Adrenal gland (tissue), 12 donors: ENCODE data around the gene CTRB2. TPM values are rescaled to one million over a fixed set of nuclear protein-coding genes. Genes with fewer than 3 reads are reported as not detected.

Source experiments
- DNase-seq, 7 donors: peaks; one replicate each; pipeline ENCODE4 v3.0.0-alpha.2; 2019 to 2020
- H3K27ac ChIP-seq, 5 donors: fragments of 200-600 bp; sonication (generic) in 4 of 5; 1 replicate in 3 of 5; 2 replicates in 2 of 5; pipeline versions ENCODE4 v1.5.1 to v1.8.0; 2016 to 2020; ENCODE audit warnings: mild to moderate bottlenecking in 1 of 5
- H3K27me3 ChIP-seq: fragments of 200-600 bp; 2 replicates; pipeline ENCODE4 v1.8.0; 2021
- H3K36me3 ChIP-seq, 2 donors: fragments of 200-600 bp; replicated peaks in 1 of 2; 1 replicate in 1 of 2; 2 replicates in 1 of 2; pipeline versions ENCODE4 v1.5.1 to v1.8.0; 2018 to 2022
- H3K4me1 ChIP-seq, 2 donors: fragments of 200-600 bp; replicated peaks in 1 of 2; 1 replicate in 1 of 2; 2 replicates in 1 of 2; pipeline versions ENCODE4 v1.5.1 to v1.8.0; 2018 to 2021
- H3K4me3 ChIP-seq, 4 donors: fragments of 200-600 bp; sonication (generic) in 3 of 4; one replicate each; pipeline ENCODE4 v1.5.1; 2016 to 2018
- H3K9me3 ChIP-seq, 3 donors: fragments of 200-600 bp; sonication (generic) in 1 of 3; replicated peaks in 1 of 3; 1 replicate in 2 of 3; 2 replicates in 1 of 3; pipeline versions ENCODE4 v1.5.1 to v1.8.0; 2016 to 2021
- POLR2A ChIP-seq, 2 donors: fragments of 450-650 bp; IDR thresholded peaks; one replicate each; pipeline ENCODE4 v1.6.1; 2017; ENCODE audit warnings: antibody characterized with exemption in 2 of 2, mild to moderate bottlenecking in 2 of 2, moderate library complexity in 1 of 2
- WGBS, 4 donors: extraction: QIAGEN DNeasy Blood & Tissue Kit in 2 of 4; methylation state at CpG; one replicate each; pipeline versions ENCODE4 v1.1.5 to v1.1.7; 2013 to 2017; 5-methylcytosine and 5-hydroxymethylcytosine counted together
- intact Hi-C, 2 donors: fragments of 100-400 bp; cut with DNase I; formaldehyde crosslinking; loops; one replicate each; pipeline versions ENCODE4 v1.14.1 to v1.15.0; 2022 to 2023
- polyA plus RNA-seq, 3 donors: library from polyadenylated mRNA; stranded (reverse); fragments of 200-250 nt in 2 of 3; fragments of 350-450 nt in 1 of 3; fragmentation: Illumina TruSeq in 1 of 3; extraction: RNeasy Lipid Tissue Mini Kit (QIAGEN cat#74804) in 1 of 3; gene quantifications; one replicate each; pipeline ENCODE4 v1.2.3, GENCODE V29; 2013 to 2014
- total RNA-seq, 9 donors: library from RNA; depleted of rRNA in 4 of 9; stranded (reverse); fragments of >200 nt in 4 of 9; fragments of 120-200 nt in 1 of 9; fragmentation: NEBNext Ultra II Directional in 1 of 9; extraction: Animal tissue kit (Norgen Biotek cat#: 25700) in 1 of 9; gene quantifications; one replicate each; pipeline versions ENCODE4 v1.1.0 to v1.2.4, GENCODE V29; 2013 to 2023
- TF ChIP-seq, protein P1 (sequence below), 6 experiments: fragments of 450-650 bp in 4 of 6; fragments of 200-600 bp in 2 of 6; sonication (generic) in 1 of 6; IDR thresholded peaks; 1 replicate in 5 of 6; 2 replicates in 1 of 6; pipeline versions ENCODE4 v1.5.1 to v1.8.0; 2016 to 2021; ENCODE audit warnings: antibody characterized with exemption in 6 of 6, mild to moderate bottlenecking in 2 of 6, moderate library complexity in 1 of 6
- donor health status: healthy with polysubstance abuse.
- donor health status: Bipolar disorder and iron deficiency.
- donor health status: DM: yes; HTN: yes; CAD: no.
- donor health status: DM: no; HTN: no; CAD: no.
- donor health status: DM: no; HTN: no; CAD: no.
- donor health status: DM: yes; HTN: yes; CAD: no.

Gene CTRB2
- total and polyA plus RNA-seq, 12 donors, result 0.88 to 15.1 (median 3.3) TPM; not detected in 5

DNA sequence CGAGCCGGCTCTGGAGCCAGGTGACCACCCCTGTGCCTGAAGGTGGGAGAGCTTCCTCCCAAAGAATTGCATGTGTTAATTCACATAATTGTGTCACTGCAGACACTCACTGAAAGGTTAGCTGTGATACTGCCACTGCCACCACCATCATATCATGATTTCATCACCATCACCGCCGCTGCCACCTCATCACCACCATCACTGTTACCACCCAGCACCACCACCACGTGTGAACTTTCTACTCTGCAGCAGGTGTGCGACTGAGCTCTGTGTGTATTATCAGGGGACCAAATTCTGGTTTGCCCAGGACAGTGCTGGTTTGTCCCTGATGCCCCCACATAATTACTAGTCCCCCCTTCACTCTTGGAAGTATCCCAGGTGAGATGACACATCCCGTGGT lies 29.3 kb upstream of the CTRB2 start:
- H3K9me3 ChIP-seq, result no peaks in the 10 kb centered on the region
- DNase-seq, result no peak
- no peaks in the 10 kb centered on the region for H3K27me3 ChIP-seq
- intact Hi-C loops, result loop anchor here (5.0 kb wide), 2 partner anchors 151 to 161 kb away; no protein-coding TSS in a partner anchor
- TF ChIP-seq, protein P1, sequence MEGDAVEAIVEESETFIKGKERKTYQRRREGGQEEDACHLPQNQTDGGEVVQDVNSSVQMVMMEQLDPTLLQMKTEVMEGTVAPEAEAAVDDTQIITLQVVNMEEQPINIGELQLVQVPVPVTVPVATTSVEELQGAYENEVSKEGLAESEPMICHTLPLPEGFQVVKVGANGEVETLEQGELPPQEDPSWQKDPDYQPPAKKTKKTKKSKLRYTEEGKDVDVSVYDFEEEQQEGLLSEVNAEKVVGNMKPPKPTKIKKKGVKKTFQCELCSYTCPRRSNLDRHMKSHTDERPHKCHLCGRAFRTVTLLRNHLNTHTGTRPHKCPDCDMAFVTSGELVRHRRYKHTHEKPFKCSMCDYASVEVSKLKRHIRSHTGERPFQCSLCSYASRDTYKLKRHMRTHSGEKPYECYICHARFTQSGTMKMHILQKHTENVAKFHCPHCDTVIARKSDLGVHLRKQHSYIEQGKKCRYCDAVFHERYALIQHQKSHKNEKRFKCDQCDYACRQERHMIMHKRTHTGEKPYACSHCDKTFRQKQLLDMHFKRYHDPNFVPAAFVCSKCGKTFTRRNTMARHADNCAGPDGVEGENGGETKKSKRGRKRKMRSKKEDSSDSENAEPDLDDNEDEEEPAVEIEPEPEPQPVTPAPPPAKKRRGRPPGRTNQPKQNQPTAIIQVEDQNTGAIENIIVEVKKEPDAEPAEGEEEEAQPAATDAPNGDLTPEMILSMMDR (IDR thresholded peaks at IDR 0.05), result no peak
- TF ChIP-seq POLR2A (IDR thresholded peaks at IDR 0.05), result no peak
- no peak overlapping the region for H3K4me3 ChIP-seq
- peaks cover 18 to 32% of the 10 kb centered on the region in 2 donors for H3K4me1 ChIP-seq
- 79 to 86% (median 85%) methylated on average over 7 of the region's 7 CpGs for WGBS, 4 donors
- peaks cover 0 to 35% of the 10 kb centered on the region in 2 donors for H3K36me3 ChIP-seq
- H3K27ac ChIP-seq, result no peak overlapping the region

DNA sequence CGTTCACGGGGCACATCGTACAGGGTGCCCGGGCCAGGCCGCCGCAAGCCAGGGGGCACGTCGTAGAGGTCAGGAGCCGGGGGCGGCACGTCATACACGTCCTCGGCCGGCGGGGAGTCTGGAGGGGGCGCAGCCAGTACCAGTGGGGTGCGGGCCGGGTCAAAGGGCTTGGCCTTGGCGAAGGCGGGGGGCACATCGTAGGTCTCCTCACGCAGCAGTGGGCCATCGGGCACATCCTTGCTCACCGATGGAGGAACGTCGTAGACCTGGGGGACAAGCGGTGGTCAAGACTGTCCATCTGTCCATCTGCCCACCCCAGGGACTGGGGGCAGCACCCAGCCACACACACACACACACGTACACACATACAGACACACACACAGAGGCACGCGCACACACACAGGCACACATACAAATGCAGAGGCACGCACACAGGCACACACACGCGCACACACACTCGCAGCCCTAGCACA lies 28.8 kb upstream of the CTRB2 start:
- Histone ChIP-seq H3K4me1 (peaks cover 18 to 32% of the 10 kb centered on the region in 2 donors), H3K36me3 (peaks cover 0 to 37% of the 10 kb centered on the region in 2 donors), H3K4me3 (no peak overlapping the region), H3K27ac (no peak overlapping the region), H3K27me3 (no peaks in the 10 kb centered on the region), H3K9me3 (no peaks in the 10 kb centered on the region)
- 91 to 94% (median 92%) methylated on average over 14 to 34 of the region's 34 CpGs for WGBS, 4 donors
- peak in 2 of 7 donors; percentile 29 to 54 for DNase-seq
- intact Hi-C loops, result loop anchor here (5.0 kb wide), 2 partner anchors 152 to 162 kb away; no protein-coding TSS in a partner anchor
- TF ChIP-seq, protein P1 (IDR thresholded peaks at IDR 0.05), result no peak
- TF ChIP-seq POLR2A (IDR thresholded peaks at IDR 0.05), result no peak

DNA sequence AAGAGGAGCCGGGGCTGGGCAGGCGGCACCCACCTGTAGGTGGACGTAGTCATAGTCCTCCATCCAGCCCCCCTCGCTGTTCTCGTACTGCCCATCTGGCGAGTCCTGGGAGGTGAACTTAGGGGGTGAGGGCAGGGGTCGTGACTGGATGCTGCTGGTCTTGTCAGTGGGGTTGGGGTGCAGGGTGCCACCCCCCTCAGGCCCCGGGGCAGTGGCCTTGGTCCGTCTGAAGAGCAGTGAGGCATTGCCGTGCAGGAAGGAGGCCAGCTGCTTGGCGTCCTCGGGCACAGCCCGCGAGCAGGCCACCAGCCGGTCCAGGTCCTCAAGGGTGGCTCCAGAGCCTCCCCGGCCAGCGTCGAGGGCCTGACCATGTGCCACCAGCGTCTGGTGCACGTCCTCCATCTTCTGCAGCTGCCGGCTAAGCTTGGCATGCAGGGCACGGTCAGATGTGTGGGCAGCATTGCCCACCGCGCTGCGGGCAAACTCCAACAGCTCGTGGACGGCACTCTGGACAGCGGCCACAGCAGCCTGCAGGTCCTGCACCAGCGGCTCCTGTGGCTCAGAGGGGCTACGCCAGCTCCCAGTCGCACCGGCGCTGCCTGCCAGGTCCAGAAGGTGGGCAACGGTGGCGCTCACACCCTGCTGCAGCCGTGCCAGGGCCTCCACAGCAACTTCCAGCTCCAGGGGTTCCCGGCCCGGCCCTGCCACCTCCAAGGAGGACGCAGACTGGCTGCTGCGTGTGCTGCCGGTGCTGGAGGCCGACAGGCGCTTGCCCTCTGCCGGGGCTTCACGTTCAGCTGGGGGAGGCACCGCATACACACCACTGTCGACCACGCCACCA lies 28.1 kb upstream of the CTRB2 start:
- Histone ChIP-seq H3K4me1 (peaks cover 18 to 32% of the 10 kb centered on the region in 2 donors), H3K27me3 (no peaks in the 10 kb centered on the region), H3K4me3 (no peak overlapping the region), H3K27ac (peak overlapping the region in 3 of 5 donors; percentile 16 to 67 (median 37)), H3K9me3 (no peaks in the 10 kb centered on the region), H3K36me3 (peaks cover 0 to 40% of the 10 kb centered on the region in 2 donors)
- TF ChIP-seq, protein P1 (IDR thresholded peaks at IDR 0.05), result no peak
- TF ChIP-seq POLR2A (IDR thresholded peaks at IDR 0.05), result no peak
- peak in 1 of 7 donors; percentile 44 for DNase-seq
- 75 to 86% (median 79%) methylated on average over 7 to 48 of the region's 48 CpGs for WGBS, 4 donors
- intact Hi-C loops, result loop anchor here (5.0 kb wide), 2 partner anchors 152 to 162 kb away; no protein-coding TSS in a partner anchor

DNA sequence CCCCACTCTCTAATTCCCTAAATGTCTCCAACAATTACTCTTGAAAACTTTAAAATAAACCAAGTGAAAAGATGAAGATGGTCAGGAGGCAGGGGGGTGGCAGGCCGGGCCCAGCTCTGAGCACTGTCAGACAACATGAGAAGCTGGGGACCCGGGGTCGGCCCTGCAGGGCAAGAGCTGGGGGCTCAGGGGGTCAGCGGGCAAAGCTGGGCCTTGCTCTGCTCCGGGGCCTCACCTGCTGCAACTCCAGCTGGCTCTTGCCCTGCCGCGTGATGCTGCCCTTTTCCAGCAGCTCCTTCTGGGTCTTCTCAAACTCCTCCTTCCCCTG lies 26.6 kb upstream of the CTRB2 start:
- Histone ChIP-seq H3K27me3 (no peaks in the 10 kb centered on the region), H3K27ac (no peak overlapping the region), H3K36me3 (peaks cover 0 to 55% of the 10 kb centered on the region in 2 donors), H3K9me3 (no peaks in the 10 kb centered on the region), H3K4me3 (no peak overlapping the region), H3K4me1 (peaks cover 10 to 19% of the 10 kb centered on the region in 2 donors)
- TF ChIP-seq, protein P1 (IDR thresholded peaks at IDR 0.05), result no peak
- no peak for TF ChIP-seq POLR2A (IDR thresholded peaks at IDR 0.05)
- DNase-seq, result no peak
- WGBS, 4 donors, result 49 to 67% (median 53%) methylated on average over 4 to 7 of the region's 7 CpGs
- intact Hi-C loops, result no loop called here
